Neural cell (in vitro differentiated cells): ENCODE data around the gene KCNMB2. TPM values are rescaled to one million over a fixed set of nuclear protein-coding genes. Genes with fewer than 3 reads are reported as not detected.

Experiments used
- H2AFZ ChIP-seq: fragments of 200-600, 300-800 bp; sonication (generic), shearing (Covaris generic); 2 replicates; pipeline ENCODE4 v1.6.0; 2014; ENCODE audit warnings: low read depth, mild to moderate bottlenecking, antibody characterized with exemption, low read length, moderate library complexity
- H3F3A ChIP-seq: fragments of 200-600 bp; shearing (Covaris generic); 2 replicates; pipeline ENCODE4 v1.6.1; 2016; ENCODE audit warnings: mild to moderate bottlenecking, moderate library complexity, mixed read lengths, antibody characterized with exemption, low read length; ENCODE audit not compliant: insufficient read depth, poor library complexity, severe bottlenecking
- H3K27ac ChIP-seq: fragments of 200-600, 300-800 bp; sonication (generic), shearing (Covaris generic); 2 replicates; pipeline ENCODE4 v1.5.1; 2014; ENCODE audit warnings: mild to moderate bottlenecking, low read length, moderate library complexity
- H3K27me3 ChIP-seq: fragments of 300-800, 200-600 bp; sonication (generic), shearing (Covaris generic); 2 replicates; pipeline ENCODE4 v1.6.0; 2014; ENCODE audit warnings: mild to moderate bottlenecking, low read depth, low read length, moderate library complexity; ENCODE audit not compliant: insufficient read depth
- H3K36me3 ChIP-seq: fragments of 300-800, 200-600 bp; sonication (generic), shearing (Covaris generic); 2 replicates; pipeline ENCODE4 v1.5.1; 2014; ENCODE audit warnings: mild to moderate bottlenecking, antibody characterized with exemption, low read length, moderate library complexity; ENCODE audit not compliant: insufficient read depth
- H3K4me2 ChIP-seq: fragments of 300-800, 200-600 bp; sonication (generic), shearing (Covaris generic); 2 replicates; pipeline ENCODE4 v1.6.0; 2014; ENCODE audit warnings: mild to moderate bottlenecking, low read length
- H3K4me3 ChIP-seq: fragments of 300-800, 200-600 bp; sonication (generic), shearing (Covaris generic); 2 replicates; pipeline ENCODE4 v1.5.1; 2014; ENCODE audit warnings: mild to moderate bottlenecking, low read length, moderate library complexity
- H3K79me2 ChIP-seq: fragments of 200-600 bp; shearing (Covaris generic); replicated peaks from 2 replicates; pipeline ENCODE4 v1.6.0; 2014; ENCODE audit warnings: mild to moderate bottlenecking, low read length, moderate library complexity; ENCODE audit not compliant: insufficient read depth
- H3K9ac ChIP-seq: fragments of 300-800, 200-600 bp; sonication (generic), shearing (Covaris generic); 2 replicates; pipeline ENCODE4 v1.6.1; 2016; ENCODE audit warnings: mild to moderate bottlenecking, low read length, mixed read lengths
- H3K9me2 ChIP-seq: fragments of 200-600 bp; shearing (Covaris generic); 2 replicates; pipeline ENCODE4 v1.6.1; 2016; ENCODE audit warnings: mild to moderate bottlenecking, low read length, mixed read lengths; ENCODE audit not compliant: insufficient read depth
- H3K9me3 ChIP-seq: fragments of 200-600, 300-800 bp; sonication (generic), shearing (Covaris generic); 2 replicates; pipeline ENCODE4 v1.6.1; 2016; ENCODE audit warnings: mild to moderate bottlenecking, mixed run types, low read length, moderate library complexity, mixed read lengths
- H4K20me1 ChIP-seq: fragments of 200-600 bp; shearing (Covaris generic); 2 replicates; pipeline ENCODE4 v1.6.1; 2016; ENCODE audit warnings: mild to moderate bottlenecking, mixed run types; ENCODE audit not compliant: insufficient read depth
- EP300 ChIP-seq: fragments of 450-650 bp; conservative IDR thresholded peaks from 2 replicates; pipeline ENCODE4 v1.6.1; 2014; ENCODE audit warnings: antibody characterized with exemption, mild to moderate bottlenecking, moderate library complexity; ENCODE audit not compliant: poor library complexity, severe bottlenecking
- EZH2 ChIP-seq: fragments of 200-600, 300-800 bp; shearing (Covaris generic), sonication (generic); IDR thresholded peaks from 2 replicates; pipeline ENCODE4 v1.6.1; 2014; ENCODE audit warnings: antibody characterized with exemption, low read length, borderline replicate concordance, mild to moderate bottlenecking; ENCODE audit not compliant: insufficient read depth, poor library complexity, severe bottlenecking
- MXI1 ChIP-seq: fragments of 450-650 bp; conservative IDR thresholded peaks from 2 replicates; pipeline ENCODE4 v1.6.1; 2014; ENCODE audit warnings: antibody characterized with exemption, mild to moderate bottlenecking; ENCODE audit not compliant: poor library complexity, severe bottlenecking
- POLR2AphosphoS5 ChIP-seq: IDR thresholded peaks from 2 replicates; pipeline ENCODE4 v1.6.1; 2012
- RAD21 ChIP-seq: fragments of 450-650 bp; conservative IDR thresholded peaks from 2 replicates; pipeline ENCODE4 v1.6.1; 2014; ENCODE audit warnings: antibody characterized with exemption, mild to moderate bottlenecking, moderate library complexity
- SMC3 ChIP-seq: fragments of 450-650 bp; conservative IDR thresholded peaks from 2 replicates; pipeline ENCODE4 v1.6.1; 2014; ENCODE audit warnings: antibody characterized with exemption, mild to moderate bottlenecking, moderate library complexity; ENCODE audit not compliant: poor library complexity
- TAF1 ChIP-seq: IDR thresholded peaks from 2 replicates; pipeline ENCODE4 v1.6.1; 2012; ENCODE audit warnings: low read depth
- polyA plus RNA-seq: library from polyadenylated mRNA; depleted of rRNA; stranded (reverse); fragments of >200 nt; gene quantifications from 2 replicates; pipeline ENCODE4 v1.2.3, GENCODE V29; 2014
- TF ChIP-seq, protein P1 (sequence below): IDR thresholded peaks from 2 replicates; pipeline ENCODE4 v1.6.1; 2012; ENCODE audit warnings: borderline replicate concordance
- TF ChIP-seq, protein P2 (sequence below): fragments of 450-650 bp; IDR thresholded peaks from 2 replicates; pipeline ENCODE4 v1.5.1; 2014; ENCODE audit warnings: antibody characterized with exemption, mild to moderate bottlenecking, moderate library complexity; ENCODE audit not compliant: poor library complexity, severe bottlenecking

Gene KCNMB2
- polyA plus RNA-seq, 1 donor from 2014 or later: 0.93 TPM

DNA sequence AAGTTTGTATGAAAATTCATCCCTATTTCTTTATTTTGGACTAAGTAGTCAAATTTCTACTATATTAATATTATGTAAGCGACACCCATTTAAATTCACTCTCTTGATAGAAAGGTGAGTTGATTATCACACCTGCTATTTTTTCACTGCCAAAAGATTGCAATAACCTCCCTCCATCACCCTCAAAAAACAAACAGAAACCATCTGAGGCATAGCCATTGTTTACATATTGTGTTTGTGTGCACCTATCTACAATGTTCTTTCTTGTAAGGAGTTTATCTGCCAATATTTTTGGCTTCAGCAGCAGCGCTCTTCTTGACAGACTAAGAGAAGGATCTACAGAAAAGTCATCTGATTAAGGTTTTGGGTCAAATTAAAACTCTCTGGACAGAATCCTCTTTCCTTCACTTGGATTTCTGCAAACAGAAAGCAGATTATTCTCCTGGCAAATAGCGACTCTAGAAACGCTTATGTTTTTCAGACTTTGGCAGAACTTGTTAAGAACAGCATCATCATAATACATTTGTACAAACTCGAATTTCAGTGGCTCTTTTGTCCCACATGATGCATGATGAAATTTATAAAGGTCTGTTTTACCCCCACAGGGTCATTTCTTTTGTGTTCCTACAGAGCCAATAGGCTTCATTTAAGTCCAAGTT, 48.6 kb downstream of the KCNMB2 start:
- H3K9me2 ChIP-seq: no peaks in the 10 kb centered on the region
- no peak overlapping the region for H3K4me3 ChIP-seq
- H3K27ac ChIP-seq: no peak overlapping the region
- H3K79me2 ChIP-seq: no peaks in the 10 kb centered on the region
- TF ChIP-seq, protein P1, sequence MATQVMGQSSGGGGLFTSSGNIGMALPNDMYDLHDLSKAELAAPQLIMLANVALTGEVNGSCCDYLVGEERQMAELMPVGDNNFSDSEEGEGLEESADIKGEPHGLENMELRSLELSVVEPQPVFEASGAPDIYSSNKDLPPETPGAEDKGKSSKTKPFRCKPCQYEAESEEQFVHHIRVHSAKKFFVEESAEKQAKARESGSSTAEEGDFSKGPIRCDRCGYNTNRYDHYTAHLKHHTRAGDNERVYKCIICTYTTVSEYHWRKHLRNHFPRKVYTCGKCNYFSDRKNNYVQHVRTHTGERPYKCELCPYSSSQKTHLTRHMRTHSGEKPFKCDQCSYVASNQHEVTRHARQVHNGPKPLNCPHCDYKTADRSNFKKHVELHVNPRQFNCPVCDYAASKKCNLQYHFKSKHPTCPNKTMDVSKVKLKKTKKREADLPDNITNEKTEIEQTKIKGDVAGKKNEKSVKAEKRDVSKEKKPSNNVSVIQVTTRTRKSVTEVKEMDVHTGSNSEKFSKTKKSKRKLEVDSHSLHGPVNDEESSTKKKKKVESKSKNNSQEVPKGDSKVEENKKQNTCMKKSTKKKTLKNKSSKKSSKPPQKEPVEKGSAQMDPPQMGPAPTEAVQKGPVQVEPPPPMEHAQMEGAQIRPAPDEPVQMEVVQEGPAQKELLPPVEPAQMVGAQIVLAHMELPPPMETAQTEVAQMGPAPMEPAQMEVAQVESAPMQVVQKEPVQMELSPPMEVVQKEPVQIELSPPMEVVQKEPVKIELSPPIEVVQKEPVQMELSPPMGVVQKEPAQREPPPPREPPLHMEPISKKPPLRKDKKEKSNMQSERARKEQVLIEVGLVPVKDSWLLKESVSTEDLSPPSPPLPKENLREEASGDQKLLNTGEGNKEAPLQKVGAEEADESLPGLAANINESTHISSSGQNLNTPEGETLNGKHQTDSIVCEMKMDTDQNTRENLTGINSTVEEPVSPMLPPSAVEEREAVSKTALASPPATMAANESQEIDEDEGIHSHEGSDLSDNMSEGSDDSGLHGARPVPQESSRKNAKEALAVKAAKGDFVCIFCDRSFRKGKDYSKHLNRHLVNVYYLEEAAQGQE: no peak
- TF ChIP-seq EP300 (no peak), POLR2AphosphoS5 (no peak), TAF1 (no peak), MXI1 (no peak)
- H3K36me3 ChIP-seq: no peaks in the 10 kb centered on the region
- H3K27me3 ChIP-seq: no peaks in the 10 kb centered on the region
- no peak overlapping the region for H2AFZ ChIP-seq
- H3F3A ChIP-seq: no peaks in the 10 kb centered on the region
- H4K20me1 ChIP-seq: no peaks in the 10 kb centered on the region
- no peaks in the 10 kb centered on the region for H3K9me3 ChIP-seq
- no peak overlapping the region for H3K4me2 ChIP-seq
- no peak overlapping the region for H3K9ac ChIP-seq

DNA sequence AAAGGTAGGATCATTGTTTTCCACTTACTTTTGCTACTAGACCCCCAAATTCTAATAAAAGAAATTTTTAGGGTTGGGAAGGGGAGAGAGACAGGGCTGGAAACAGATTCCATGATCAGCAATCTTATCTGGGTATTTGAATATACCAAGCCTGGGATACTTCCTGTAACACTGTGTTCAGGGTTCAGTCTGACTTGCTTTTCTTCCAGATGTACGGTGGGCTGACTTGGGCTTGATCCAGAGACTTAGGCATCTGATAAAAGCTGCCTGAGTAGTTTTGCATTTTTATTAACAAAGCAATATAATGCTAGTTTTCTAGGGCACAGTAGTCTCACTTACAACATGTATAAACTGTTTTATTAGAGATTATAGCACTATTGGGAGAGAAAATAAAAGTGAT, 49.2 kb downstream of the KCNMB2 start:
- Histone ChIP-seq H3K9me3 (no peaks in the 10 kb centered on the region), H3K4me2 (no peak overlapping the region), H3K79me2 (no peaks in the 10 kb centered on the region), H3F3A (no peaks in the 10 kb centered on the region), H2AFZ (no peak overlapping the region), H3K27ac (no peak overlapping the region), H3K36me3 (no peaks in the 10 kb centered on the region), H3K9me2 (no peaks in the 10 kb centered on the region), H4K20me1 (no peaks in the 10 kb centered on the region), H3K9ac (no peak overlapping the region), H3K27me3 (no peaks in the 10 kb centered on the region), H3K4me3 (no peak overlapping the region)
- no peak for TF ChIP-seq SMC3

DNA sequence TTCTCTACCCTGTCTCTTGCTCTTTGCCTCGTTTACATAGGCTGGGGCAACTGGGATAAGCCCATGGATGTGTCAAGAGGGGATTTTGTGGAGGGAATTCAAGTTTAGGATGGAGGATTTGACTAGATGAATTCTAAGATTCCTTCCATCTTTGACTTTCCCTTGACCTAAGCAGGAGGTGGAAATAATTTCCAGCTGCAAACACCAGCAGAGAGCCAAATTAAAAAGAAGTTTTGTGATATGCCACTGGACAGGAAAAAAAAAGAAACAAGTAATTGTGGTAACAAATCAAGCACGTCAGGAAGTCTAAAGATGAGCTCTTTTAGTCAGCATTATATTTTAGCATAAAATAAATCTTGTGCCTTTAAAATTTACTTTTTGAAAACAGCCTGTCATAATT, 49.8 kb downstream of the KCNMB2 start:
- Histone ChIP-seq H3K4me3 (no peak overlapping the region), H3K9ac (no peak overlapping the region), H3K79me2 (no peaks in the 10 kb centered on the region), H3K27ac (no peak overlapping the region), H3F3A (no peaks in the 10 kb centered on the region), H3K4me2 (no peak overlapping the region), H2AFZ (no peak overlapping the region), H3K9me3 (no peaks in the 10 kb centered on the region), H3K27me3 (no peaks in the 10 kb centered on the region), H4K20me1 (no peaks in the 10 kb centered on the region), H3K36me3 (no peaks in the 10 kb centered on the region), H3K9me2 (no peaks in the 10 kb centered on the region)
- TF ChIP-seq RAD21 (no peak), SMC3 (no peak), EZH2 (no peak), MXI1 (no peak)
- TF ChIP-seq, protein P2, sequence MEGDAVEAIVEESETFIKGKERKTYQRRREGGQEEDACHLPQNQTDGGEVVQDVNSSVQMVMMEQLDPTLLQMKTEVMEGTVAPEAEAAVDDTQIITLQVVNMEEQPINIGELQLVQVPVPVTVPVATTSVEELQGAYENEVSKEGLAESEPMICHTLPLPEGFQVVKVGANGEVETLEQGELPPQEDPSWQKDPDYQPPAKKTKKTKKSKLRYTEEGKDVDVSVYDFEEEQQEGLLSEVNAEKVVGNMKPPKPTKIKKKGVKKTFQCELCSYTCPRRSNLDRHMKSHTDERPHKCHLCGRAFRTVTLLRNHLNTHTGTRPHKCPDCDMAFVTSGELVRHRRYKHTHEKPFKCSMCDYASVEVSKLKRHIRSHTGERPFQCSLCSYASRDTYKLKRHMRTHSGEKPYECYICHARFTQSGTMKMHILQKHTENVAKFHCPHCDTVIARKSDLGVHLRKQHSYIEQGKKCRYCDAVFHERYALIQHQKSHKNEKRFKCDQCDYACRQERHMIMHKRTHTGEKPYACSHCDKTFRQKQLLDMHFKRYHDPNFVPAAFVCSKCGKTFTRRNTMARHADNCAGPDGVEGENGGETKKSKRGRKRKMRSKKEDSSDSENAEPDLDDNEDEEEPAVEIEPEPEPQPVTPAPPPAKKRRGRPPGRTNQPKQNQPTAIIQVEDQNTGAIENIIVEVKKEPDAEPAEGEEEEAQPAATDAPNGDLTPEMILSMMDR: no peak
- TF ChIP-seq, protein P1: no peak
